ENCODE data around the gene EDNRB. TPM values are rescaled to one million over a fixed set of nuclear protein-coding genes. Genes with fewer than 3 reads are reported as not detected.
"Not testable (repeated sequence)": the region's sequence is repeated elsewhere in the genome, so short reads cannot be mapped to it uniquely, and the experiment has no call there.

The EDNRB gene
- total RNA-seq, 1 donor = 8.2 TPM

DNA sequence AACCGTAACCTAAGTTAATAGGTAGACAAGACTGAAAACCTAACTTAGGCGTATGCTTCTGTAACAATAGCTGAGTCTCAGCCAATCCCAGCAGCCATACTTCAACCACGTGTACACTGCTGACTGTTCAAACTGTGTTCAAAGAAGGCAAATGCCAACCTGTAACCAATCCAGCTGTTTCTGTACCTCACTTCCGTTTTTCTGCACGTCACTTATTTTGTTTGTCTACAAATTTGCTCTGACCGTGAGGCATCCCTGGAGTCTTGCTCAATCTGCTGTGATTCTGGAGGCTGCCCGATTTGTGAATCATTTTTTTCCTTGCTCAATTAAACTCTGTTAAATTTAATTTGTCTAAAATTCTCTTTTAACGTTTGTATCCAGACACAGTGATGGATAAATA, 59.2 kb downstream of the EDNRB start:
- DNase-seq (ENCODE audit: low read depth) = peak; percentile 90
- TF ChIP-seq, protein P1, sequence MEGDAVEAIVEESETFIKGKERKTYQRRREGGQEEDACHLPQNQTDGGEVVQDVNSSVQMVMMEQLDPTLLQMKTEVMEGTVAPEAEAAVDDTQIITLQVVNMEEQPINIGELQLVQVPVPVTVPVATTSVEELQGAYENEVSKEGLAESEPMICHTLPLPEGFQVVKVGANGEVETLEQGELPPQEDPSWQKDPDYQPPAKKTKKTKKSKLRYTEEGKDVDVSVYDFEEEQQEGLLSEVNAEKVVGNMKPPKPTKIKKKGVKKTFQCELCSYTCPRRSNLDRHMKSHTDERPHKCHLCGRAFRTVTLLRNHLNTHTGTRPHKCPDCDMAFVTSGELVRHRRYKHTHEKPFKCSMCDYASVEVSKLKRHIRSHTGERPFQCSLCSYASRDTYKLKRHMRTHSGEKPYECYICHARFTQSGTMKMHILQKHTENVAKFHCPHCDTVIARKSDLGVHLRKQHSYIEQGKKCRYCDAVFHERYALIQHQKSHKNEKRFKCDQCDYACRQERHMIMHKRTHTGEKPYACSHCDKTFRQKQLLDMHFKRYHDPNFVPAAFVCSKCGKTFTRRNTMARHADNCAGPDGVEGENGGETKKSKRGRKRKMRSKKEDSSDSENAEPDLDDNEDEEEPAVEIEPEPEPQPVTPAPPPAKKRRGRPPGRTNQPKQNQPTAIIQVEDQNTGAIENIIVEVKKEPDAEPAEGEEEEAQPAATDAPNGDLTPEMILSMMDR (IDR thresholded peaks at IDR 0.05; ENCODE audit: insufficient read depth, low read depth, low read length) = no peak
- H3K4me3 ChIP-seq (ENCODE audit: low read depth, low read length) = no peak overlapping the region

DNA sequence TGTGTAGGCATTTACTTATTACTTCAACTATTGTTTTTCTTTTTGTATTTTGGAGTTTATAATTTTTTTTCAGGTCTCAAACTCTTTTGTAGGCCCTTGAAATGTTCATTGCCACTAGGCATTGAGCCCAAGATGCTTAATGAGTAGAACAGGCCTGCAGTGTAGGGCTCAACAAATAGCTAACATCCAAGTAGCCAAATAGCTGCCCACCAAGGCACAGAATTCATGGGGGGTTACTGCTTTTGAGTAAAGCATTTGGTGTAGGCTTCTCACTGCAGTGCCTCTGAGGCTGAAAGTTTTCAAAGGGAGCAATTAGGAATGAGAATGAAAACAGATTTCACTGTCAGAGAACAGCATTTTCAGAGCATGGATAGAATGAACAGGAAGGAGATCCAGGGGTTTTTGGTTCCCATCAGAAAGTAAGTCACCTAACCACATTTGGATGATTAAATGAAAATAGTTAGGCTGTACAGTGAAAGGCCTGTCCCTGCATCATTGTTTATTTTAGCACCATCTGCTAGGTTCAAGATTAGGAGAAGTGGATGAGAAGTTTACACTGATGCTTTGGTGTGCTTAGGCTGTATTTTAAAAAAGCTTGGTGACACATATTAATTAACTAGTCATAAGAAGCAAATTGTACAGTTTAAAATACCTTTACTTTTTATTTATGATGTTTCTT, 61.0 kb downstream of the EDNRB start:
- TF ChIP-seq, protein P1 (IDR thresholded peaks at IDR 0.05; ENCODE audit: insufficient read depth, low read depth, low read length) = no peak
- H3K4me3 ChIP-seq (ENCODE audit: low read depth, low read length) = no peak overlapping the region
- peak; percentile 56 for DNase-seq (ENCODE audit: low read depth)

DNA sequence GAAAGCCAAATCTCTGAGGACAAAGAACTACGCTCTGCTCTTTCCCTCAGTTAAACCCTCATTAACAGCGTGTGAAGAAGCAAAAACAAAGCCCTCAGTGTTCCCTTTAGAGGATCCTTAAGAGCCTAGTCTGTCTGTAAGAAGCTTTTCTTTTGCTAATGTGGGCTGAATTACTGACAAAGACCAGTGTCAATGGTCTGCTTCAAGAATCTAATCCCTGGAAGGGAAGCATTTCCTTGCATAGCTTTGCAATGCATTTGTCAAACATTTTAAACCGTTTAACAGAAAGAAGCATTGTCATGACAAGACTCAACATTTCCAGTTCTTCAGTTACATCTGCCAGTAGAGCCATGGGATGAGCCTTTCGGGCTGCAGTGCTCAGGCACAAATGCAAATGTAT, 64.9 kb downstream of the EDNRB start:
- TF ChIP-seq, protein P1 (IDR thresholded peaks at IDR 0.05; ENCODE audit: insufficient read depth, low read depth, low read length) = no peak
- H3K4me3 ChIP-seq (ENCODE audit: low read depth, low read length) = no peak overlapping the region
- DNase-seq (ENCODE audit: low read depth) = no peak

DNA sequence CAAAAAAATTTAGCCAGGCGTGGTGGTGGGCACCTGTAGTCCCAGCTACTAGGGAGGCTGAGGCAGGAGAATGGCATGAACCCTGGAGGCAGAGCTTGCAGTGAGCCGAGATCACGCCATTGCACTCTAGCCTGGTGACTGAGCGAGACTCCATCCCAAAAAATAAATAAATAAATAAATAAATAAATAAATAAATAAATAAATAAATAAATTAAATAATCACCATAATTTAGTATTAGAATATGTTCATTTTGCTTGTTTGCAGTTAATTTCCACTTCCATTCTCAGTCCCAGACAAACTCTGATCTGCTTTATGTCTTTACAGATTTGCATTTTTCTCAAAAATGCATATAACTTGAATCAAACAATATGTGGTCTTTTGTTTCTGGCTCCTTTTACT, 70.6 kb downstream of the EDNRB start:
- not testable (repeated sequence) for DNase-seq (ENCODE audit: low read depth); H3K4me3 ChIP-seq (ENCODE audit: low read depth, low read length)

DNA sequence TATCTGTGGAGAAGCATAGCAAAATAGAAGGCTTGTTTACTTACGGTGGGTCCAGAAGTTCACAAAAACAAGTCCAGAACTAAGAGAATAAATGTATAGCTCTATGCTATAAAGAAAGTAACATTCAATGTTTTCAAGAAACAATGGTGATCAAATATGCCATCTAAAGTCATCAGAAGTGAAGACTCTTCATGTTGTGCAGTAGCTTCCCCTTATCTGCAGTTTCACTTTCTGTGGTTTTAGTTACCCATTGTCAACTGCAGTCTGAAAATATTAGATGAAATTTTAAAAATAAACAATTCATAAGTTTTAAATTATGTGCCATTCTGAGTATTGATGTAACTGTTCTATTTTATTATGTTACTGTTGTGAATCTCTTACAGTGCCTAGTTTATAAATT, 72.5 kb downstream of the EDNRB start:
- TF ChIP-seq, protein P1 (IDR thresholded peaks at IDR 0.05; ENCODE audit: insufficient read depth, low read depth, low read length) = no peak
- H3K4me3 ChIP-seq (ENCODE audit: low read depth, low read length) = no peak overlapping the region
- no peak for DNase-seq (ENCODE audit: low read depth)

Small RNAs within 50 kb of the gene (small RNA-seq; reads per million reads assigned to genes)
- not detected for gene RN7SL810P

Other genes starting within 250 kb of the EDNRB start
- gene SLAIN1, start 221.1 kb downstream of the EDNRB start, total RNA-seq = not detected in 2 replicates